ENCODE measurements around the gene LAMTOR2. TPM values are rescaled to one million over a fixed set of nuclear protein-coding genes. Genes with fewer than 3 reads are reported as not detected.
A peak's percentile ranks its signal among the peaks of the same experiment; 100 is the strongest.

The LAMTOR2 gene
- total and polyA plus RNA-seq, 9 of the 15 experiments (the other 6 are each of a cell fraction or from before 2014, with no cell fraction given) = 39.0 to 161 (median 74.6) TPM

- TF ChIP-seq ID3 (CRISPR knock-in tag; IDR thresholded peaks at IDR 0.05) = no peak
- TF ChIP-seq ID3 (tag; IDR thresholded peaks at IDR 0.05) = no peak
- no peak for TF ChIP-seq KDM5B (IDR thresholded peaks at IDR 0.05; ENCODE audit: insufficient replicate concordance, low read depth, low read length)
These were observed 27.9 kb downstream of the LAMTOR2 start, which contains the start of gene MEX3A (continued) for GRCh38 chr1:156082309-156083091.

DNA sequence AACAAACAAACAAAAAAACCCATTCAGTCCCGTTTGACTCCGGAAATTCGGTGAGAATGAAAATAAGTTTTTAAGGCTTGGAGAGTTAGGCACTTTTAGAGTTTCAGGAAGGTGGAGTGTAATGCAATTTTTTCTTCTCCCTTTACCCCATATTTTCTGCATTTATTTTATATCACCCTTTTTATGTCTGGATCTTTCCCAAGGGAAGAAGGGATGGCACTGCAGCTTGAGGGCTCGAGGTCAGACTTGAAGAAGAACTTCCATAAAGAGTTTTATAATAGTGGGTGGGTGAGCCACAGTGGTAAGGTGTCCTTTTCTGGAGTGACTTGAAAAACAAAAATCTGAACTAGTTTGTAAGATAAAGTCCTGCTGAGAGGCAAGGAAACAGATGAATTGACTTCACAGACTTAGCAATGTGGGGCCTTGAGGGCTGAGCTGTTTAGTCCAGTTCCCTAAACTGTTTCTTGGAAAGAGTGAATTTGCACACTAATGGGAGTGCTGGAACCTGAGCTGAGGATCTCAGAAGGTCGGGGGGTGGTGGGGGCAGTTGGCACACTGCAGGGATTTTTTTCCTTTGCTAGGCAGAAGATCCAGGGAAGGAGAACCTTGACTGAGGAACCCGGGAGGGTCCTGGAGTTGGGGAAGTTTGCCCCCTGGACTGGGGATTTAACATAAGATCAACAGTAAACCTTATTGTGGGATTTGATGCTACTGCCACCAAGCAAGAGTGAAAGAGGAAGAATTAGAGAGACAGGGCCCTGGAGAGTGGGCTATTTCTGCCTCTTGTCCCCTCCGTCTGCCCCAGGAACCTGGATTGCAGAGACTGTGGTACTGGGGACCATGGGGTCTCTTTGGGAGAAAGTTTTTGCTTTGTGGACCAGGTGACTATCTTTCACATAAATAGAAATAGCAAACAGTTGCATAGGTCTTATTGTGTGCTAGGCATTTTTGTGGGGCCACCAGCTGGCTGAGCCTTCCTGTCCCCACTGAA lies 29.5 kb downstream of the LAMTOR2 start:
- DNase-seq (ENCODE audit: extremely low read depth in 1 of 4, low spot score in 3 of 4) (no peak), FAIRE-seq (peak; percentile 37), ATAC-seq (no peak)
- H3K4me2 ChIP-seq (ENCODE audit: insufficient read depth, low read length) = no peak overlapping the region
- WGBS (ENCODE audit: insufficient coverage, low coverage, missing lambda C conversion rate) = 40% methylated on average over 7 of the region's 7 CpGs
- no peak overlapping the region for H2AFZ ChIP-seq (ENCODE audit: low read depth, low read length)
- in situ Hi-C loops (cut with MboI) (no loop called here), intact Hi-C loops (cut with micrococcal nuclease) (loop anchor here (10.0 kb wide), 1 partner anchor 281 kb away; the partner anchor contains the start of gene RHBG)
- TSS peak; percentile 72 for BruUV-seq (replicated peaks)
- CTCF ChIA-PET (ENCODE audit: low intra/inter-chr PET ratio) = no interaction called here
- no peaks in the 10 kb centered on the region for H3K9me3 ChIP-seq (replicated peaks; ENCODE audit: control insufficient read depth, insufficient read depth, low read depth, low read length)
- H3K79me2 ChIP-seq (ENCODE audit: control insufficient read depth, insufficient read depth, low read length) = peaks cover 15% of the 10 kb centered on the region
- no peaks in the 10 kb centered on the region for H3K36me3 ChIP-seq (ENCODE audit: control insufficient read depth, insufficient read depth, low read length)
- no peaks in the 10 kb centered on the region for H4K20me1 ChIP-seq (replicated peaks; ENCODE audit: control insufficient read depth, insufficient read depth, low read length)
- H3K4me3 ChIP-seq = no peak overlapping the region
- no peak overlapping the region for H3K27ac ChIP-seq (ENCODE audit: extremely low read depth, low read depth, low read length)
- H3K9ac ChIP-seq (ENCODE audit: insufficient read depth in 1 of 2, low read depth in 2 of 2, low read length in 2 of 2) = no peak overlapping the region; a peak in 1 of 4 replicates
- H3K27me3 ChIP-seq (ENCODE audit: control insufficient read depth in 2 of 2, insufficient read depth in 2 of 2, low read length in 2 of 2) = no peaks in the 10 kb centered on the region
- H3K9me1 ChIP-seq (ENCODE audit: control insufficient read depth, insufficient read depth, low read length) = no peaks in the 10 kb centered on the region
- POLR2A ChIA-PET = interaction anchor here (0.8 to 0.9 kb wide), 2 partner anchors 8 to 23 kb away, joined by 3 to 4 read pairs; no protein-coding TSS in a partner anchor
- peaks cover 13 to 30% of the 10 kb centered on the region in 2 experiments for H3K4me1 ChIP-seq (replicated peaks in 1 of 2; ENCODE audit: control insufficient read depth in 2 of 2, insufficient read depth in 2 of 2, low read length in 2 of 2)
- TF ChIP-seq SIX5 (IDR thresholded peaks at IDR 0.05; ENCODE audit: borderline replicate concordance in 1 of 2, insufficient read depth in 1 of 2, low read depth in 1 of 2, low read length in 2 of 2) = no peak
- no peak for TF ChIP-seq SNRNP70 (optimal IDR thresholded peaks at IDR 0.05; ENCODE audit: low read depth, low read length)
- TF ChIP-seq PTRF (tag; IDR thresholded peaks at IDR 0.05) = no peak
- no peak for TF ChIP-seq HIVEP1 (CRISPR knock-in tag; IDR thresholded peaks at IDR 0.05)
- TF ChIP-seq, protein P1, sequence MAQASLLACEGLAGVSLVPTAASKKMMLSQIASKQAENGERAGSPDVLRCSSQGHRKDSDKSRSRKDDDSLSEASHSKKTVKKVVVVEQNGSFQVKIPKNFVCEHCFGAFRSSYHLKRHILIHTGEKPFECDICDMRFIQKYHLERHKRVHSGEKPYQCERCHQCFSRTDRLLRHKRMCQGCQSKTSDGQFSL (CRISPR knock-in tag; IDR thresholded peaks at IDR 0.05) = no peak
- TF ChIP-seq, protein P1 (tag; IDR thresholded peaks at IDR 0.05) = peak in 1 of 2 experiments; percentile 93; a peak in 2 of 4 replicates
- TF ChIP-seq NFYB (IDR thresholded peaks at IDR 0.05; ENCODE audit: extremely low read depth, insufficient read length) = no peak
- no peak for TF ChIP-seq TBP (optimal IDR thresholded peaks at IDR 0.05; ENCODE audit: low read depth, low read length)
- TF ChIP-seq FUS (optimal IDR thresholded peaks at IDR 0.05; ENCODE audit: low read depth, low read length) = no peak
- TF ChIP-seq STAG1 (CRISPR knock-in tag; IDR thresholded peaks at IDR 0.05; ENCODE audit: borderline replicate concordance) = no peak
- no peak for TF ChIP-seq EZH2 (IDR thresholded peaks at IDR 0.05; ENCODE audit: borderline replicate concordance, low read depth, low read length)
- peak; percentile 77; the same call in 1 of the 2 replicates for TF ChIP-seq SPI1 (IDR thresholded peaks at IDR 0.05; ENCODE audit: borderline replicate concordance, low read depth, low read length)
- TF ChIP-seq TEAD2 (tag; IDR thresholded peaks at IDR 0.05) = no peak
- no peak for TF ChIP-seq CTBP1 (IDR thresholded peaks at IDR 0.05; ENCODE audit: borderline replicate concordance)
- TF ChIP-seq ESRRB (CRISPR knock-in tag; IDR thresholded peaks at IDR 0.05; ENCODE audit: borderline replicate concordance) = no peak
